Measurements from ENCODE around the gene TPSD1.
"Not testable (repeated sequence)": the region's sequence is repeated elsewhere in the genome, so short reads cannot be mapped to it uniquely, and the experiment has no call there.

Gene TPSD1

DNA sequence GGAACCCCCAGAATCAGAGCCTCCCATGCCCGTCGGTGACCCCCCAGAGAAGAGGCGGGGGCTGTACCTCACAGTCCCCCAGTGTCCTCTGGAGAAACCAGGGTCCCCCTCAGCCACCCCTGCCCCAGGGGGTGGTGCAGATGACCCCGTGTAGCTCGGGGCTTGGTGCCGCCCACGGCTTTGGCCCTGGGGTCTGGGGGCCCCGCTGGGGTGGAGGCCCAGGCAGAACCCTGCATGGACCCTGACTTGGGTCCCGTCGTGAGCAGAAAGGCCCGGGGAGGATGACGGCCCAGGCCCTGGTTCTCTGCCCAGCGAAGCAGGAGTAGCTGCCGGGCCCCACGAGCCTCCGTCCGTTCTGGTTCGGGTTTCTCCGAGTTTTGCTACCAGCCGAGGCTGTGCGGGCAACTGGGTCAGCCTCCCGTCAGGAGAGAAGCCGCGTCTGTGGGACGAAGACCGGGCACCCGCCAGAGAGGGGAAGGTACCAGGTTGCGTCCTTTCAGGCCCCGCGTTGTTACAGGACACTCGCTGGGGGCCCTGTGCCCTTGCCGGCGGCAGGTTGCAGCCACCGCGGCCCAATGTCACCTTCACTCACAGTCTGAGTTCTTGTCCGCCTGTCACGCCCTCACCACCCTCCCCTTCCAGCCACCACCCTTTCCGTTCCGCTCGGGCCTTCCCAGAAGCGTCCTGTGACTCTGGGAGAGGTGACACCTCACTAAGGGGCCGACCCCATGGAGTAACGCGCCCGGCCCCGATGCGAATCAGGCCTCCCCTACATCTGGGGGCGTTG is 34.8 kb upstream of the TPSD1 start:
- no peak for DNase-seq (ENCODE audit: low spot score)

DNA sequence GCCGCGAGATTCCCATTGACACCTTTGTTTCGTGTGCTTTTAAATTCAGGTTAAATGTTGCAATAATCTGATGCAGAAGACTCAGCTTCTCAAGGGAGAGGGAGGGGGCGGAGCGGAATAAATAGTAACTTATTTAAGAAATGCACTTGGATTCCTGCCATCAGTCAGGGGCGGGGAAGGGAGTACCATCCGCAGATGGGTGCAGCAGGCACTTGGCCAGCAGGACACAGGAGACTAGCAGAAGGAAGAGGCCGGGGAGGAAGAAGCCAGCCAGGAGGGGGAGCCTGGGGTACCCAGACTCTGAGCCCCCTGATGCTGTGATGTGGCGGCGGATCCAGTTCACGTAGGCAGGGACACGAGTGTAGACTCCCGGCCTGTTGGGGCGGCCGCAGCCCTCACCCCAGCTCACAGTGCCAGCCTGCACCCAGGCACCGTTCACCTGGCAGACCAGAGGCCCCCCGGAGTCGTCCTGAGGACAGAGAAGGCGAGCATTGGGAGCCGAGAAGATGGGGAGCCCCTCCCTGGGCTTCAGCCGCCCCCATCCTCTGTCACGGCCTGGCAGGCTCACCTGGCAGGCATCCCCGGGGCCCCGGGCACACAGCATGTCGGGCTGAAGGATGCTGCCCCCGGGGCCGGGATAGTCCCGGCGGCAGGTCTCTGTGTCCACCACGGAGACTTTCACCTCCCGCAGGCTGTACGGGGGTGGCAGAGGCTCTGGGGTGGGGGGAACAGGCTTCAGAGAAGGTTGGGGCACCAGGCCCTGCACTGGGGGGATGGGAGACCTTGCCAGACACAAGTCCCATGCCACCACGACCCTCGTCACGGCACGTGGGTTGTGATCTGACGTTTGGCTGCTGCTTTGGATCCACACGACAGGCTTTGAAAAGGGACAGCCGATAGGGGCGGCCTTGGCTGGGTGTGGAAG is 34.0 kb upstream of the TPSD1 start:
- no peak for DNase-seq (ENCODE audit: low spot score)

DNA sequence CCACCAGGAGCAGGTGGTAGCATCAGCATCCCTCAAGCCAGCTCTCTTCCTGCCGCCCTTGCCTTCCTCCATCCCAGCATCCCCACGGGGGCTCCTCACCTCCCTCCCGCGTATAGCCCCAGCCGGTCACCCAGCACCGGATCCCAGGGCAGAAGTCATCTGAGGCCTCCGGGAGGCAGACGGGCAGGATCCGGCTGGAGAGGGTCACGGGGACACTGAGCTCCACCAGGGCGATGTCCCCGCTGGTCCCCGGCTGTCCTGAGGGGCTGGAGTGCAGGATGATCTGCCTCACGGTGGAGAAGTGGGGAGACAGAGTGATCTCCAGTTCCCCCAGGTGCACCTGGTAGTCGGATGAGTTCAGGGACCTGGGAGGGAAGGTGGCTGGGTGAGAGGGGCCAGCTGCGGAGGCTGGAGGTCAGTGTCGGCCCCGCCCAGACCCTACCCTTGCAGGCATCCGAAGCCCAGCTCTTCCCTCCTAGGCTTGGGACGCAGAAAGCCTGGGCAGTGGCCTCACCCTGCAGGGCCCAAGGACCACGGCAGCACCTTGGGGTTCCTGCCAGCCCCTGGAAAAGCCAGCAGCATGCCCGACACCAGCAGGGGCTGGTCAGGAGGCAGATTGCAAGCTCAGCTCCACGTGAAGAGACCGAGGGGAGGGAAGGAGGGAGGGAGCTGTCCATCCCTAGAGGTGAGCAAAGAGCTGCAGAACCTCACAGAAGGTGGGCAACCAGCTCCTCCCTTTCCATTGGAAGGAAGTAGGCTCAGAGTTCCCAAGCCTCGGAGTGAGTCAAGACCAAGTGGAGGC is 33.1 kb upstream of the TPSD1 start:
- DNase-seq (ENCODE audit: low spot score) = no peak

DNA sequence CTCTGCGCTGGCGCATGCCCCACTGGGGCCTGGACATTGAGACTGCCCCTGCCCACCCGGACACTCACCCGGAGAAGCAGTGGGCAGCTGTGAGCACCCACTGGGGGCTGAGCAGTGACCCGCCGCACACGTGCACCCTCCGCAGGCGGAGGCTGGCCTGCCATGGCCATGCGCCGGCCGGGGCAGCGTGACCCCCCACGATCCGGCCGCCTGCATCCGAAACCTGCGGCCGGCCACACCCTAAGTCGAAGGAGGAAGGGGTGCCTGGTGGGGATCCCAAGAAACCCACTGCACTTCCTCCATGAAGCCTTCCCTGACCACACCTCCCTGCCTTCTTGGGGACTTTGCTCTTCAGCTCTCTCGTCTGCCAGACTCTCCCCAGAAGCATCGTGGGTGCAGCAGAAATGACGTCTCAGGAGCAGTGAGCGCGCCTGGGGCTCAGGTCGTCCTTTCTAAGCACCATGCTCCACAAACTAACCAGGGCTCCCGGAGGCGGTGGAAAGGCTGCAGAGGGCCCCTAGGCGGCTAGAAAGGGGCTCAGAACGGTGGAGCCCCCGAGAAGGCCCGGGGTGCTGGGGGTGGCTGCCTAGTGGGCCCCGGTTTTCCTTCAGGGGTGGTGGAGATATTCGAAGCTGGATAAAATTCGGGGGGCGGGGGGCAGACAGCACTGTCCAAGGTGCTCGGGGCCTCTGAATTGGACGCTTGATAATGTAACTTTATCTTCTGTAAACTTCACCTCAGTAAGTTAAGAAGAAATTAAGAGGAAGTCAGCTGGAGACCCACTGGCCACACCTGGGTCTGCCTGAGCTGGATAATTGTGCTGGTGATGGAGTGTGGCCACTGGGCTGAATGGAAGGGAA is 32.3 kb upstream of the TPSD1 start:
- DNase-seq (ENCODE audit: low spot score) = no peak

DNA sequence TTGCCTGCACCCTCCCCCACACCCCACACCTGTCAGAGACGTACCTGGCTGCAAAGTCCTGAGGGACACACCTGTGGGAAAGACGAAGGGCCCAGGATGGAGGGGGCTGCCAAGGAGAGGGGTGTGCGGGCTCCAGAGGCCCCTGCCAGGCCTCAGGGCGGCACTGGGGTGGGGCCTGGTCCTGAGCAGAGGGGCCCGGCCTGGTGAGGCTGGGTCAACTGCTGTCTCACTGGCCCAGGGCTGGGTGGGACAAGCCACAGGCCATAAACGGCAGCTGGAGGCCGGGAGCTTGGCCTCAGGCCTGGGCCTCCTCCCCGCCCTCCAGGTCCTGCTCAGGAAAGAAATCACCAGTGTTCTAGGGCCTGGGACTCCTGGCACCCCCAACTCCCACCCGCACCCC is 31.3 kb upstream of the TPSD1 start:
- no peak for DNase-seq (ENCODE audit: low spot score)

DNA sequence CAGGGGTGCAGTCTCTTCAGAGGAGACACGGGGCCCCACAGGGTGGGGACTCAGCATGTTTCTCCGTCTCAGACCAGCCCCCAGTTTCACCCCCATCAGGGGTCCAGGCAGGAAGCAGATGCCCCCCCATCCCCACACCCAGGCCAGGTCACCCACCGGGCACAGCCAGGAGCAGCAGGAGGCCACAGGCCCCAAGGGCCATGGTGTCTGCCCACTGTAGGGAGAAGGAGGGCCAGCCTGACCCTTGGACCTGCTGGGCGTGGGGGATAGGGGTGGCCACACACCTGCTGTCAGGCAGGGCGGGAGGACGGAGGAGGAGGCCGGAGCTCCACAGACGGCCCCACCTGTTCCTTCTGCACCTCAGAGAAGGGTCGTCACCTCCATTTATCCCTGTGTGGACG is 30.8 kb upstream of the TPSD1 start, which contains the start of gene TPSG1:
Gene TPSG1, minus strand, starts transcription at position 218 of the 401 bp plus-strand sequence. Its CDS starts 16 bp downstream, at position 202.
- DNase-seq (ENCODE audit: low spot score) = no peak

DNA sequence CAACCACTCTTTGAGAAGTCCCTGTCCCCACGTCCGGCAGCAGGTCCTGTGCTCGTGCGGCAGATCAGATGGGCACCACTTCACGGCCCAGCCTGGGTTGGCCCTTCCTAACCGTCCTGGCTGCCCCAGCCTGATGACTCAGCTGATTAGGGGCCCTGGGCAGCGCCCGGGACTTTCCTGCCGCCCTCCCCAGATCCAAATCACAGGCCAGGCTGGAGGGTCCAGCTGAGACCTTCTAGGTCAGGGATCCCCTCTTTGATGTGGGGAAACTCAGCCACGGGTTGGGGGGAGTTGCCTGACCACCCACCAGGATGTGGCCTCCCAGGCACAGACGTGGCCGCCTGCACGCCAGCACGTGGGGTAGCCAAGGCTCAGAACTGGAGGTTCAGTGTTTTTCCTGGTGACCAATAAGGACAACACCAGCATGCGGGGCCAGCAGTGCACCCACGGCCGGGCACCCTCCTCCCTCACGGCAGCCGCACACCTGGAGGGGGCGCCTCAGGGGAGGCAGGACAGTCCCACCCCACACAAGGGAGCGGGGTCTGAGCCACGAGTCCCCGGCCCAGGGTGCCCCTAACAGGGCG is 30.0 kb upstream of the TPSD1 start:
- DNase-seq (ENCODE audit: low spot score) = not testable (repeated sequence)

DNA sequence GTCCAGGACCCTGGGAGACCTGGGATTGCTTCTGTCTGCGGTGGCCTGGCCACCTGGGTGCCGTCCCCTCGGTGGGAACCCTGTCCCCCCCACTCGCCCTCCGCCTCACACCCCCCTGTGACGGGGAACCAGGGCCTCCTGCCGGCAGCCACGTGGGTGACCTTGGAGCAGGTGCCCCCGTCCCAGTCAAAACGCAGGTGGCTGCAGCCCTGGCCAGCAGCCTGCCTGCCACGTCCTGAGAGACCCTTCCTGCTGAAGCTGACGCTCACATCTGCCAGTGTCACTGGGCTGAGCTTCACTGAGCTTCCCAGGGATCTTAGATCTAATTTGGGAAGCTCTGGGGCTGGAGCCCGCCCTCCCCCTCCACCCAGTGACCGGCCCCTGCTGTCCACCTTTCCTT is 29.2 kb upstream of the TPSD1 start:
- DNase-seq (ENCODE audit: low spot score) = not testable (repeated sequence)

DNA sequence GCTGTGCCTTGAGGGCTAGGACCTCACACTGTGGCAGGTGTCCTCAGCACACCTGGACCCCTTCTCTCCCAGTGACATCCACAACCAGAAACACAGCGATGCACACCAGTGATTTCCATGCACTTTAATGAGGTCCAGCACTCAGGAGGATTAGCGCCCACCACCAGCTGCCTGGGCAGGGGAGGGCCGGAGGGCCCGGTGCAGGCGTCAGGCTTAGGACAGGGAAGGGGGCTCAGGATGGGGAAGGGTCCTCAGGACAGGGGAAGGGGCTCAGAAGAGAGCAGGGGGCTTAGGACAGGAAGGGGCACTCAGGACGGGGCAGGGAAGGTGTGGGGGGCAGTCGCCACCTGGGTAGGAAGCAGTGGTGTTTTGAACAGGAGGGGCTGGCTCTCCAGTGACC is 27.6 kb upstream of the TPSD1 start:
- DNase-seq (ENCODE audit: low spot score) = not testable (repeated sequence)

DNA sequence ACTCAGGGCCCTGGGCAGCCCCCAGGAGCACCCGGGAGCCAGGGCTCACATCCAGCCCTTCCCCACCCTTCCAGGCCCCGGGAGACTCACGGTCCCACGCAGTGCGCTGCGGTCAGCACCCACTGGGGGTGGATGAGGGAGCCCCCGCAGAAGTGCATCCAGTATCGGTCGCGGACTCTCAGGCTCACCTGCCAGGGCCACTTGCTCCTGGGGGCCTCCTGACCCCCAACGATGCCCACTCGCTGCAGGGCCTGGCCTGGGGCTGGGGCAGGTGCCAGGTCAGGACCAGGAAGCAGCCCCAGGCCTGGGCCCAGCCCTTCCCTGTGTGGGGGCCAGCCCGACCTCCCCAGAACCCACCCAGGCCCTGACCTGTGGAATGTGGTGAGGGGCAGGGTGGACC is 26.4 kb upstream of the TPSD1 start:
- DNase-seq (ENCODE audit: low spot score) = not testable (repeated sequence)

DNA sequence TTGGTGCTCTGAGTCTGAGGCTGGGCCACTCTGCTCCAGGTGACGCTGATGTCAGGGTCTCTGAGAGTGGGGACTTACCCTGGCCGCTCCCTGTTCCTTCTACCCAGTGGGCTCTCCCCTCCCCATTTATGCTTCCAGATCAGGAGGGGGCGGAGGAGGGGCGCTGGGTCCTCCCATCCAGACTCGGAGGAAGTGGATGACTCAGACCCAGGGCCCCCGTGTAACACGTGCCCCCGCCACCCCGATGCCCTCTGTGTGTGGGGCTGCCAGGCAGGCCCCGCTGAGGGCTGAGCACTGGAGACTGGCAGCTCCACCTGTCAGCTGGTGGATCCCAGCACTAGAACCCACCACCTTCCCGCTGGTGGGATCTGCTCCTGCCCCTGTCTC is 25.8 kb upstream of the TPSD1 start, which contains the start of gene TPSB2:
Gene TPSB2, minus strand, starts transcription at position 101 of the 387 bp plus-strand sequence. CDS start 233 bp downstream, outside the sequence.
- not testable (repeated sequence) for DNase-seq (ENCODE audit: low spot score)

DNA sequence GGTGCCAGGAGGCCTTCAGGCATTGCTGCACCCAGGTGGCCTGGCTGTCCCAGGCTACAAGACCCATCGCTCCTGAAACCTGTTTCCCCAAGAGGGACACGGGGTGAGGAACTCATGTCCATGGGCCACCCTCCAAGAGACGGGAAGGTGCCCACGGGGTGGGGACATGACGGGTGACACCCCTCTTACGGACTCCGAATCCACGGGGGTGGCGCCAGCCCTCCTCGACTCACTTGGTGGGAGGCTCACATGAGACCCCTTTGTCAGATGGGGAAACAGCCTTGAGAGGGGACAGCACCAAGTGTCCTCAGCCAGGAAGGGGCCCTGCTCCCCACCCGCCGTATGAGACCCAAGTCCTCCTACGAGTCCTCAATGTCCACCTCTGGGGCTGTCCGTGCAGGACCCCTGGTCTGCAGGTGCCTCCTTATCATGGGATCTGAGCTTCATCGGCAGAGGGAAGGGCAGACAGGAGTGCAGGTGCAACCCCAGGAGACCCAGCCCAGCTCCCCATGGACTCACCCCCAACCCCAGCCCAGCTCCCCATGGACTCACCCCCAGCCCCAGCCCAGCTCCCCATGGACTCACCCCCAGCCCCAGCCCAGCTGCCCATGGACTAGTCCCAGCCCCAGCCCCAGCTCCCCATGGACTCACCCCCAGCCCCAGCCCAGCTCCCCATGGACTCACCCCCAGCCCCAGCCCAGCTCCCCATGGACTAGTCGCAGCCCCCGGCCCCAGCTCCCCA is 25.2 kb upstream of the TPSD1 start:
- not testable (repeated sequence) for DNase-seq (ENCODE audit: low spot score)

DNA sequence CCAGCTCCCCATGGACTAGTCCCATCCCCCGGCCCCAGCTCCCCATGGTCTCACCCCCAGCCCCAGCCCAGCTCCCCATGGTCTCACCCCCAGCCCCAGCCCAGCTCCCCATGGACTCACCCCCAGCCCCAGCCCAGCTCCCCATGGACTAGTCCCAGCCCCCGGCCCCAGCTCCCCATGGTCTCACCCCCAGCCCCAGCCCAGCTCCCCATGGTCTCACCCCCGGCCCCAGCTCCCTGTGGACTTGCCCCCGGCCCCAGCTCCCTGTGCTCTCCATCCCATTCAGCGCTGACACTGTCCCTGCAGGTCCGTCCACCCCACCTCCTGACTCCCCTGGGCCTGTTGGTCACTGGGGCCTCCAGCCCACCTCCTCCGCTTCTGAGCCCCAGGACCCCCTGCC is 24.6 kb upstream of the TPSD1 start:
- DNase-seq (ENCODE audit: low spot score) = not testable (repeated sequence)

DNA sequence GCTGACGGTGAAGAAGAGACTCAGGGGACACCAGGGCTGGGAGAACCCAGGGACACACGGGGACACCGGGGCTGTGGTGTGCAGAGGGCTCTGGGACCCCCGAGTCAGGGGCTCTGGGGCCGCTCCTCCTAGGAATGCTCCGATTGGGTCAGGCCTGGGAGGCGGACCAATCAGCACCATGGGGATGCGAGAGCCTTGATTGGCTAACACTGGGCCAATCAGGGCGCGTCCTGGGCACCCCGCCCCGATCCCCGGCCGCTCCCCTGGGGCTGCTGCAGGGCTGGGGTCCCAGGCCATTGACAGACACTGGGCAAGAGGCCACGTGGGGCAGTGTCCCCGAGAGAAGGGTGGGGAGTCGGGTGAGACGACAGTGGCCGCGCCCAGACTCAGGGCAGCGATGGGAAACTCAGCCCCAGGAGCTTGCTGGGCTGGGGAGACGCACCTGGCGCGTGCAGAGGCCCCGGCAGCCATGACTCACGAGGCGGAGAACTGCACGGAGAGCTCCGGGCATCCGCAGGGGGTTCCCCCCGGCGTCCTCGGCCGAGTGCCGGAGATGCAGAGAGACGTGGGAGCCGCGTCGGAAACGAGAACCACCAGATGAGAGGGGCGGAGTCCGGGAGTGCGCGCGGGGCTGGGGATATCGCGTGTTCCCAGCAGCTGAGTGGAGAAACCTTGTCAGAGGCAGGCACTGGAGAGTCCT is 23.7 kb upstream of the TPSD1 start:
- DNase-seq (ENCODE audit: low spot score) = not testable (repeated sequence)

DNA sequence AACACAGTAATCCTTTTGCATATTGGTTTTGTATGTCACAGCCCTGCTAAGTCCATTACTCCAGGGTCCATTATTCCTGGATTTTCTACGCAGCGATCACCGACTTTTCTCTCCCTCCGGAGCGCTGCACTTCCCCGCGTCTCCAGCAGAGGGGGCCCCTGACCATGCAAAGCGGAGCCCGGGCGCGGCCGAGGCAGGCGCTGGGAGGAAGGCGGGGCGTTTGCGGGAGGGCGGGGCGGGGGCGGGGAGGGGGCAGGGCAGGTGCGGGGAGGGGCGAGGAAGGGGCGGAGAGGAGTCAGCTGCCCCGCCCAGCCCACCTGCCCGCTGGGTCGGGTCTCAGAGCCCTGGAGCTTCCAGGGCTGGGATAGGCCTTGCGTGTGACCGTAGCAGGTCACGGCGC is 19.2 kb upstream of the TPSD1 start:
- not testable (repeated sequence) for DNase-seq (ENCODE audit: low spot score)

DNA sequence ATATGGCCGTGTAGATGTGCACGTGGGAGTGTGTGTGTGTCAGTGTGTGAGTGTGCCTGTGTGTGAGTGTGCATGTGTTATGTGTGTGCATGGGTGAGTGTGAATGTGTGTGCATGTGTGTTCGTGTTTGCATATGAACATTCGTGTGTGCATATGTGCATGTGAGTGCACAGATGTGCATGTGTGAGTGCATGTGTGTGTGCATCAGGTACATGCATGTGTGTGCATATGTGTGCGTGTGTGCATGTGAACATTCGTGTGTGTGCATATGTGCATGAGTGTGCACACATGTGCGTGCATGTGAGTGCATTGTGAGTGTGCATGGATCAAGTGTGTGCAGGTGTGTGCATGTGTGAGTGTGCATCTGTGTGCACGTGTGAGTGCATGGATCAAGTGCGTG is 17.9 kb upstream of the TPSD1 start:
- DNase-seq (ENCODE audit: low spot score) = no peak

DNA sequence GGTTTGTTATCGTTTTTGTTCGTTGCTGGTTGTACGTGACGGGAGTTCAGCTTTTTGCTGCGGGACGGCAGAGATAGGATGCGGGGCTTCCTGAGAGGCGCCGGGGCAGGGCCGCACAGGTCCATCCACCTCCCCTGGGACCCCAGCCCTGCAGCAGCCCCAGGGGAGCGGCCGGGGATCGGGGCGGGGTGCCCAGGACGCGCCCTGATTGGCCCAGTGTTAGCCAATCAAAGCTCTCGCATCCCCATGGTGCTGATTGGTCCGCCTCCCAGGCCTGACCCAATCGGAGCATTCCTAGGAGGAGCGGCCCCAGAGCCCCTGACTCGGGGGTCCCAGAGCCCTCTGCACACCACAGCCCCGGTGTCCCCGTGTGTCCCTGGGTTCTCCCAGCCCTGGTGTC is 17.0 kb upstream of the TPSD1 start:
- DNase-seq (ENCODE audit: low spot score) = not testable (repeated sequence)

DNA sequence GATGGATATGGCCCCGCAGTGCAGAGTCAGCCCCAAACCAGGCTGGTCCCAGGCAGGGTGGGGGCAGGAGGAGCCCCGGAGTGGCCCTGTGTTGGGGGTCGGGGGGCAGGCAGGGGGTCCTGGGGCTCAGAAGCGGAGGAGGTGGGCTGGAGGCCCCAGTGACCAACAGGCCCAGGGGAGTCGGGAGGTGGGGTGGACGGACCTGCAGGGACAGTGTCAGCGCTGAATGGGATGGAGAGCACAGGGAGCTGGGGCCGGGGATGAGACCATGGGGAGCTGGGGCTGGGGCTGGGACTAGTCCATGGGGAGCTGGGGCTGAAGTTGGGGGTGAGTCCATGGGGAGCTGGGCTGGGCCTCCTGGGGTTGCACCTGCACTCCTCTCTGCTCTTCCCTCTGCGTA is 16.3 kb upstream of the TPSD1 start:
- DNase-seq (ENCODE audit: low spot score) = not testable (repeated sequence)

DNA sequence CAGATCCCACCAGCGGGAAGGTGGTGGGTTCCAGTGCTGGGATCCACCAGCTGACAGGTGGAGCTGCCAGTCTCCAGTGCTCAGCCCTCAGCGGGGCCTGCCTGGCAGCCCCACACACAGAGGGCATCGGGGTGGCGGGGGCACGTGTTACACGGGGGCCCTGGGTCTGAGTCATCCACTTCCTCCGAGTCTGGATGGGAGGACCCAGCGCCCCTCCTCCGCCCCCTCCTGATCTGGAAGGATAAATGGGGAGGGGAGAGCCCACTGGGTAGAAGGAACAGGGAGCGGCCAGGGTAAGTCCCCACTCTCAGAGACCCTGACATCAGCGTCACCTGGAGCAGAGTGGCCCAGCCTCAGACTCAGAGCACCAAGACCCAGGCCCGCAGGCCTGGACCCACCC is 15.4 kb upstream of the TPSD1 start, which contains the start of gene TPSAB1:
Gene TPSAB1, plus strand, starts transcription at position 270 of the 400 bp plus-strand sequence. CDS start 234 bp downstream, outside the sequence.
- DNase-seq (ENCODE audit: low spot score) = not testable (repeated sequence)
